HG03060 (cell line): Measurements from ENCODE around the gene MINDY3.

Experiments used
- ATAC-seq: cut with Tn5 transposase; IDR thresholded peaks from one replicate; pipeline ENCODE4 v1.9.1; 2021; ENCODE audit warnings: low read depth, moderate number of reproducible peaks; ENCODE audit not compliant: unreplicated experiment

The MINDY3 gene

DNA sequence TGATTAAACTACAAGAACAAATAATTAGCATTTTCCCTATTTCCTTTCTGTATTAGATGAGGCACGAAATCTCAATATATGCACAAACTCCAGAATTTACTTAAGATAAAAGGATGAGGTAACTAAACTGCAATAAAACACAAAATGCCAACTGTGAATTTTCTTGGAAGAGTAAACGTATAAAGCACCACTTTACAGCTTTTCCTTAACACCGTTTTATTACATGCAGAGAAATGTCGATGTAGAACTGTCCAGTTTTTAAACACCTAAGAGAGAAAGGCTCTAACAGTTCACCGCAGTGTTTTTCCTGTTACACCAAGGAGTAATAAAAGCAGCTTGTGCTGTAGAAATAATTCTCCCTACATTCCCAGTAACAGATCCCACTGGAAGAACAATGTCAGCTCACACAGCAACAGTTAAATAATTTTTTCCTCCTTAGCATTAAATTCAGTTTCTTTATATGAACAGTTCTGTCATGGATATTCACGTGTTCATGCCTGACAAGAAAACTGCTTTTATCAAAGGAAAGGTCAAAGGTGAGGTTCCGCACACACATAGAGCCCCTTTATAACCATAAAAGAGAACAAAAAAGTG lies 52.0 kb downstream of the MINDY3 start:
- ATAC-seq: no peak

DNA sequence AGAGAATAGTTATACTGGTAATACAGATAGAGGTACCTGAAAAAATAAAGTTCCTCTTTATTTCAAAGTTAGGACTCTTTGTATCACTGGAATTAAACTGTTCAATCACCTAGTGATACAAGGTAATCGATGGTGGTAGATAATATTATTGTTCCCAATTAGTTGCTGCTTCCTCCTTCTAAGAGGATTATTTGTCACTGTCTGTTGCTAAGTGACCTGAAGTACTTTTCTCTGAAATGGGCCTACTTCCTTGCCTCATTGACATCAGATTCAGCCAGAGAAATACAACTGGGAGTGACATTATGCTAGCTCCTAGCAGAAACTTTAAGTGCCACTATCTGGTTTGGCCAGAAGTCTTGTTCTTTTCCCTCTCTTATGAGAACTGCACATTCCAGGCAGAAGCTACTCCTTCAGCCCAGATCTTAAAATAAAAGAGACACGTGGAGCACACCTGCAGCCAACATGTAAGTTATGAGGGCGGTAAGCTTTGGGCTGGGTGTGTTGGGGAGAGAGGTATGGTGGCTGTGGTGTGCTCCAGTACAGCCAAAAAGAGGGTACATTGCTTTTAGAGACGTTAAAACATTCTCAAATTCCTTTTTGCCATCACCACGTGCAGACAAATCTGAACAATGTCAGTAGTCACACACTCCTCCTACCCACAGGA lies 54.8 kb downstream of the MINDY3 start:
- no peak for ATAC-seq

DNA sequence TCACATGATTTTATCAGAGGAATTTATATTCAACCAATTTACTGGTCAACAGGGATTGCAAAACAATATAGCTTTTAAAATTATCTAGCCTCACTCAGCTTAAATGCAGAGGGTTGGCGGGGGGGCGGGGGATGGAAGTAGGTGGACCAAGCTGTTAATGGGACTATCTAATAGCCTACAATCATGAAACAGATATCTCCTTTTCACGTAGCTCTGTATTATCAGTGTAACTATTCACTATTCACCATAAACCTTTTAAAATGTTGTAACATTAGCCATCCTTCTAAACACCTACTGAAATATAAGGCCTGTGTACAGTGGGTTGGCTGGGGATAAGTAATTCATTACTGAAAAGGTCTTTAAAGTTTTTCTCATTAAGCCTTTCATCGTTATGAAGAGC lies 56.2 kb downstream of the MINDY3 start:
- no peak for ATAC-seq

DNA sequence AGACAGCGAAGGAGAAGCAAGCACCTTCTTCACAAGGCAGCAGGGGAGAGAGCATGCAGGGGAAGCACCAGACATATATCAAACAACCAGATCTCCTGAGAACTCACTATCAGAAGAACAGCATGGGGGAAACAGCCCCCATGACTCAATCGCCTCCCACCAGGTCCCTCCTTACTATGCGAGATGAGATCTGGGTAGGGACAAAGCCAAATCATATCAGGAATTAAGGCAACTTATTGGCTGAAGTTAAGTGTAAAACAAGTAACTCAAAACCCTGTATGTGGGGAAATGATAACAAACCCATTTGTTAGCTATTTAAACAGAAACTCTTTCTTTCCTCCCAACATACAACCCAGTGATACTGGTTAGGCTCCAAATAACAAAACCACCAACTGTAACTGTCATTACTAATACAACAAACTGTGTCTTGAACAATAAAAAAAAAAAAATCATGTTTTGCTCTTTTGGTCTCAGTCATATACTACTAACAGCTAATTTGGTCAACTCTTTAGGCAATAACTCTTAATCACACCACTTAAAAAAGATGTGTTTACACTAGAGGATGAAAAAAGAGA lies 57.8 kb downstream of the MINDY3 start:
- no peak for ATAC-seq

DNA sequence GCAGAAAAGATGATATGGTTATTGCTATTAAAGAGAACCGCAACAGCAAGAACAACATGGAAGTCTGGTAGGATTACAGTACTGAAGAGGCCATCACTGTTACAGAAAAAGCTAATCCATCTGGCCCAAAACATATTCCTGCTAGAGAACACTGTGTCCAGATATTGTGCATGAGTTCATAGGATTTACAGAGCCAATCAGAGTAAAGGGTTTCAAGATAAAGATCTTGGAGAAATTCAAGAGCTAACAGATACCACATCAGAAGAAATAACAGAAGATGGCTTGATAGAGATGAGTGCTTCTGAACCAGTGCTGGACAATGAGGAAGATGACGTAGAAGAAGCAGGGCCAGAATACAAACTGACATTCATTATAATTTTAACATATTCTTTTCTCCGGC lies 58.7 kb downstream of the MINDY3 start:
- ATAC-seq: no peak

DNA sequence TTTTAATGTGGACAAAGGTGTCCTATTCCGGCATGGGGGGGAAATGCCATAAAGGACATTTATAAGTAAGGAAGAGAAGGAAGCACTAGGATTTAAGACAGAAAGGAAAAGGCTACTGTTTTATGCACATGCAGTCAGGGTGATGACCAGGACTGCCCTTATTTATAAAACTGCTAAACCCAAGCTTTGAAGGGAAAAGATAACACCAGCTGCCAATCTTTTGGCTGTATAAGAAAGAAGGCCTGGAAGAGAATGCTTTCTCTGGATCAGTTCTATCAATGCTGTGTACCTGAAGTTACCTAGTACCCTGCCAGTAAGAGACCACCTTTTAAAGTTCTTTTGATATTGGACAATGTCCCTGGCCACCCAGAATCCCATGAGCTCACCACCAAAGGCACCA lies 59.2 kb downstream of the MINDY3 start:
- ATAC-seq: no peak

DNA sequence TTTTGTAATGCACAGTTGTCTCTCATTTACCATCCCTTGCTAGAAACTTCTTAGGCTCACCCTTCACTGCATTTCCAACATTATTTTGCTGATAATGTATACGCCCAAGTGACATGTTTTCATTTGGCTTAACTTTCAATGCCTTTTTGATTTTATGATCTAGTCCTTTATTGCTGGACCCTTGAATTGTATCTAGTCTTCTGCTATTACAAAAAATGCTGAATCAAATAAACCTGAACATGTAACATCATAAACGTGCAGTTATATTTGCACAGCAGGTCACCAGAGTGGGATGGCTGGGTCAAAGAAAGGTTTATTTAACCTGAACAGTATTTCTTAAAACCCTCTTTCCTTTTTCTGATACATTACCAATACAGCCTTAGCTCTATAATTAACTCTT lies 63.0 kb downstream of the MINDY3 start:
- ATAC-seq: no peak

DNA sequence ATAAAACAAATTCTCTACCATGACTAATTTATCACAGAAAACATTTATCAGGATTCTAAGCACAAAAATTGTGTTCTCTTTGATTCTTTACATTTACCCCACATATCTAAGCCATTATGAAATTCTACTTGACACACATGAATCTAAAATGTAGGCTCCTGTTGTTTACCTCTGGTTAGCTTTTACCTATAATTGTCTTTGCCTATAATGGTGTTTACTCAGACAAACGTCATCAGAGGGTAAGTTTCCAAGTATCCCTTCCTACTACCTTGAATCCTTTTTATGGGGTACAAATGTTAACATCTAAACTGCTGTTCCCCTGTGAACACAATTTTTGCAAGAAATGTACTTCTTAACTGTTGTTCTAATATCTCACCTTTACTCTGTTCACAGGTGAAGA lies 63.5 kb downstream of the MINDY3 start:
- no peak for ATAC-seq

DNA sequence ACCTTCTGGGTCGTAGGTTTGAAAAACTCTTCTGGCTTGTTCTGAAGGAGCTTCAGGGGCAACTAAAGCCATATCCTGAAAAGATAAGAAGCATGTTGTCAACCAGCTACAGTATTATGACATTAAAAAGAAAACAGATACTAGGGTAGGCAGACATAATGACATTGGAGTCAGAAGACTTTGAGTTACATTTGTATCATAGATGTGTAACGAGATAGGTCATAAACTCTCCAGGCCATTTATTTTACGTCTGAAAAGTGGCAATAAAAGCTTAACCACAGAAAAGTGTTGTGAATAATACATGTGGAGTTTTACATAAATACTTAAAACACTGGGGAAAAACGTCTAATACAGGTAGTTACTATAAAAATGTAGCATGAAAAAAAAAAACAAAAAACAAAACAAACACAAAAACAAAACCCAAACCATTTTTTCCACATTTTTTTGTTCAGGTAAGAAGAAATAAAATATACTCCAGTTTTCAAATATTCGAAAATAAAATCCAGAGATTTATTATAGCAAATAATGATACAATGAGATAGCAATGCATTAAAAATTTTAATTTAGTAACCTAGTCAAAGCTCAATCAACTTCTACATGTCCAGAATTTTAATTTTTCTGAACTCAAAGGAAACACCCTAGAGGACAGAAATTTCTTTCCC lies 64.1 kb downstream of the MINDY3 start:
- ATAC-seq: no peak

DNA sequence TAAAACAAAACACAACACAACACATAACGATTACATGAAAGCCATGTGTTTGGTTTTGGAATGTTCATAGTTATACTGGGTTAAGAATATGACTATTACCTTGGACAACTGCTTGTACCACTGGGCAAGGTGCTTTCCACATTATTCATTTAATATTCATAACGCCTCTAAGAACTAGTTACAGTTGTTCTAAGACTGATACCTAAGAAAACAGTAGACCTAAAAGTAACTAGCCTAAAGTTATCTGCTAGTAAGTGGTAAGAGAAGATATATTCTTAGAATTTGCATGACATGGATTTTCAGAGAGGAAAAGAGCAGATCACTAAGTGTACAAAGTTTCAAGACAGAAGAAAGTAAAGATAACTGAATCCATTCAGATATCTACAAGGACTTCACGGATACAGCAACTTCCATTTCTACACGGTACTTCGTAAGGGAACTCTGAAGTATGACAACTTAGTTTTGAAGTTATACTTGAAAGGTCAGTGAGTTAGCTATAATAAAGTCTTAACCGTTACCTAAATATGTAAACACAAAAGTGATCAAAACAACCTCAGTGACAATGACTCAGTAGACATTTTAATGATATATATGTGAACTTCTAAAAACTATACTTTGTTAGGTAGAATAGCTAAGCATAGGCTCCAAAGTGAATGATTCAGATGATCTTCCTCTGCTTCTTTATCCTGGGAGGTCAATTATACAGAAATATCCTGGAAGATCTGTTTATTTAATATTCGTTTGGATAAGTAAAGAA lies 65.1 kb downstream of the MINDY3 start:
- no peak for ATAC-seq

DNA sequence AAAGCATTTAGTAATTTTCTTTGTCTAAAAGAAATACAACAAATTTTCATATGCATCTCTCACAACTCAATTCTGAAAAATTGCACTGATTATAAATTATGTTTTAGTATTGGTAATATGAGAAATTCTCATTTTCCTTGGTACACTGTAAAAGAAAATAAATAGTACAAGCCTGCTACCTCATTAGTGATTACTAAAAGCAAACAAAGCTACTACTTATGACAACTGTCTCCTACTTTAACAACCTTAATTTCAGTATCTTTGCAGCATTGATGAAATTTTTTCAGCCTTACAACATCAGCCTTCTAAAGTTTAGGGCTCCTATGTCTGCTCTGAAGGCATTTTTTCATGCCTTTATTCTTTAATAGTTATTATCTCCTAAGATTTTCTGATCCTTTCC lies 65.7 kb downstream of the MINDY3 start:
- no peak for ATAC-seq

DNA sequence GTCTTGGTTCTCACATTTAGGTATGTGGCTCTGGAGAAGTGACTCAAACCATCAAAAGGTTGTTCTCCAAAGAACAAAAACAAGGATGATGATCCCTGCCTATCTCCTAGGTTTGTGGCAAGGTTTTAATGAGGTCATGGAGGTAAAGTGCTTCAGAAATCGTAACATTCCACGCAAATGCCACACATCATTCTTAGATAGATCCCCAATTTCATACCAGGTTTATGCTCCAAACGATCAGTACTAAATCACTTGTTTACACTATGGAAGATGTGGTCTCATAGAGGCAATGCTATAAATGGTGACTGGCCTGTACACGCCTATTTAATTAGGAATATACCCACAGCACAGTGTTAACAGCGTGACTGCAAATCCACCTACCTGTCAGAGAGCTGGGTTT lies 66.6 kb downstream of the MINDY3 start:
- ATAC-seq: no peak

DNA sequence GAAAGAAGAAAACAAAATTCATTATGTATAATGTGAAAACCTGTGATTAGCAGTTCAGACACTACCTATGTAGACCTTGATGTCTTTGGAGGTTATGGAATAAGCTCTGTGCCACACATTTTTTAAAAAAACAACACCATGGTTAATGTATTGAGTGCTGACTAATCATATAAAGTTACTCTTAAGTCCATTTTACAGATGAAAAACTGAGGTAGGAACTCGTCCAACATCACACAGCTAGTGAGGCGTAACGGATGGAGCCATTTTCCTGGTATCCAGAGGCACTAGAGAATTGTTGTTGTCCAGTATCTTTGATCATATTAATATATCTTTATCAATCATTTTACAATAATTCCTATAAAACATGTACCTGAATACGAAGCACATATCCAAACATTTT lies 67.5 kb downstream of the MINDY3 start:
- ATAC-seq: no peak

DNA sequence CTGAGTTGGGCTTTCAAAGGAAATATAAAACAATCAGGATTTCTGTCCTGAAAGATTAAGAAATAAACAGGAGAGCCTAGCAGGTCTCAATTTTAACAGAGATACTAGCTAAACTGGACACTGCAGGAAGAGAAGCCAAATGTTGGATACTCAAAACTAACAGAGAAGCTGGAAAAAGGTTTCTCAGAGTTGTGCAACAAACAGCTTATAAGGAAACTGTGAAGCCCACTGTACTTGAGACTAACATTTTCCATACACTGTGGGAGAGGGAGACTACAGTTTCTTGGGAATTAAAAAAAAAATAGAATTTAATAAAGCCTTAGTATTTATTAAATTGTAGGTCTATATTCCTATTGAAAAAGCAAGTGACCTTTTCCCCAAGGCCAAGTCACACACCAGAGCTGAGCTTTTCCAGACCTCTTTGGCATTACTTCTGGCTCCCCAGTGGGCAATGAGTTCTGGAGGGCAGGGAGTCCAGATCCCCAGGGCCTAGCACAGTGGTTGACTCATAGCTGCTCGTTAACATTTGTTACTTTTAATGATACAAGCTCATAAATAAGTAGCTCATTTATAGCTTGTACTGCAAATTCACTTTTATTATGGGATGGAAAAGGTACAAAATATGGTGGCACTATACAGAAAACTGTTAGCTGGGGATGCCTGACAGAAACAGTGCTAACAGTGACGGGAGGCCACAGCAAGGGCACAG lies 68.3 kb downstream of the MINDY3 start:
- no peak for ATAC-seq

DNA sequence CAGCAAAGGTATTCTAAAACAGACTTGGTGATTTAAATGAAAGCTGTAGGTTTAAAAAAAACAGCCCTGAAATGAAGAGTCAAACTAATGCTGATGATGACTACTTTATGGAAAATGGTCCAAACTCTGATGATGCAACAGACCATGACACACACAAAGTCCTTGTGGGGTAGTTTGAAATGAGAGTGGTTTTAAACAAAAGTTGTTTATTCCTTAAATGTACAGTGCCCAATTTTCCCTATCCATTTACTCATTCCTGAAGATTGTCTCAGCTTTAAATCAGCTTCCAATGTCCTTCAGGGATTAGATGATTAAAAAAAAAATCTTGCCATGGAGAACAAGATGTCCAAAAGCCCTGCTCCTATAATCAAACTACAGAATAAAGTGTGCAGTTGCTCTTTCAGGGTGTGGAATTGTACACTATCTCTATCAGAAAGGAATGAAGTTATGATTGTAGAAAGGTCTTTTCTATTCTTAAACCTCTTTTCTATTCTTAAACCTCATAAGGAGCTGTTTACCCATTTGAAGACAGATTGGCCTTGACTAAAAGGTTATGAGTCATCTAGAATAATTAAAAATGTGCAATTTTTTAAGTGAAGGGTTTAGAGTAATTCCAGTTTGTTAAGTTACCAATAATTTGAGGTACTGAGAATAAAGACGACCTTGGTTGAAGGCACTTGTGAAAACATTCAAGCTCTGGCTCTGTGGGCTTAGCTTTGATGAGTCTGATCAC lies 70.3 kb downstream of the MINDY3 start:
- ATAC-seq: no peak

DNA sequence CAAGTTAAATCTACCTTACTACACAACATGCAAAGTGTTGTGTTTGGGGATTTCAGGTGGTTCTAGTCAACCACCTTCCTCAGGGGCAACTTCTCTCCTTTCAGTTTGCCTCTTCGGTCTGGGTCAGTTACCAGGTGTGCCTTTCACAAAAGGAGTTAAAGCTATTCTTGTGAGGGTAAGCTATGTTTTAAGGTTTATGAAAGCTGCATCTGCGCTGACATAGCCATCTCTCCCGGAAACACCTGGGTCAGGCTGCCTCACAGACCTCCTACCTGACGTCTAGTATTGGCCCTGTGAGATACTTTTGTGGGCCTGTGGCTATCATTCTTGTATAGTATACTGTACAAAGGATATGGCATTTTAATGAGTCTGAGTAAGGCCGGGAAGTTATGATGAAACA lies 72.9 kb downstream of the MINDY3 start:
- no peak for ATAC-seq

DNA sequence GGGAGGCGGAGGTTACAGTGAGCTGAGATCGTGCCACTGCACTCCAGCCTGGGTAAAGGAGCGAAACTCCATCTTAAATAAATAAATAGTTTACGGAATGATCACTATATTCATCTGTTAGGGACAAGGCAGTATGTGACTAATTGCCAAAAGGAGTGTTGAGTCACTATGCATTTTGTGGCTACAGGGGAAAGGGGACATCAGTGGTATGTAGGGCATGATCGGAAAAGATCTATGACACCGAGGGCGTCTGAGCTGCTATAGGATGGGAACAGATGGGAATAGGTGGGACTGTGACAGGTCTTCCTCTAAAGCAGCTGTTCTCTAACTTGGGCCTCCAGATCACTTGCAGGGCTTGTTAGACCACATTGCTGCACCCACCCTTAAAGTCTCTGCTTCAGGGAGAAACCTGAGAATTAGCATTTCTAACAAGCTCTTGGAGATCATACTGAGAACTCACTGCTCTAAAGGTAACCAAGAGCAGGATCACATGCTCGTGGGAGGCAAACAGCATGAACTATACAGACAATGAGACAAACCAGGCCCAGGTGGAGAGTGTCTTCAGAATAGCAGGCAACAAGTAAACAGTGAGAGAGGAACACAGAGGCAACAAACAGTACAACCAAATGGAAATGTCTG lies 75.5 kb downstream of the MINDY3 start:
- ATAC-seq: no peak

DNA sequence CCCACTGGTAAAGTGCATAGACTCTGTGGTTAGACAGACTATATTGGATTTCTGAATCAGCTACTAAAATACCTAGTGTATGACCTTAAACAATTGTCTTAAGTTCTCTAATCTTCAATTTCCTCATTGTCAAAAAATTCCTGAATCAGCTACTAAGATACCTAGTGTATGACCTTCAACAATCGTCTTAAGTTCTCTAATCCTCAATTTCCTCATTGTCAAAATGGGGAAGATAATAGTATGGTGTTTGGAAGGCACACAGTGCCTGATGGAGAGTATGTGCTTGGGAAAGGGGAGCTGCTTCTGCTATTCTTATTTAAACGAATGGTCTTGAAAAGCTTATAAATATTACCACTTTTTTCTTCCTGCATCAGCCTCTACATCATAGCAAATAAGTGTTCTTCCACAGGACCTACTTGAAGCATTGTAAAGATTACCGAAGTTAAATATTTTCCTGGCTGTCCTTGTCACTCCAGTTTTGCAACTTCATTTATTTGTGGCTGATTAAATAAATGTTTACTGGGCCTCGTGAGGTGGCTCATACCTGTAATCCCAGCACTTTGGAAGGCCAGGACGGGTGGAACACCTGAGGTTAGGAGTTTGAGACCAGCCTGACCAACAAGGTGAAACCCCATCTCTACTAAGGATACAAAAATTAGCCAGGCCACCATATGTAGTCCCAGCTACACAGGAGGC lies 76.2 kb downstream of the MINDY3 start:
- ATAC-seq: no peak

DNA sequence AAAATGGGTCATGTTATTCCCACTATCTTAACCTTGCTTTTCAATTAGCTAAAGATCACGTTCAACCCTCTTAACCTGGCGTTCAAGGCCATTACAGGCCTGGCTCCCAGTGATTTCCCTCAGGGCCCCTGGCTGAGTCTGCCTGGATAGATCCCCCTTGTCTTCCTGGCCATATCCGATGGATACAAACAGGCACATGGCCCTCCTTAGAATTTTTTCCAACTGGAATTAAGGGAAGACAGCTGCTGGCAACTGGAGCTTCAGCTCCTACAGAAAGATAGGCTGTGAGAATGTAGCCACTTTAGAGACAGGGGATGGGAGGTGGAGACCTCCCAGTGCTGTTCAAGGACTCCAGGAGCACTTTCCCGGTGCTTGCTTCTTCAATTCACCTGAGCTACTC lies 77.5 kb downstream of the MINDY3 start:
- no peak for ATAC-seq
